CD4-positive, alpha-beta T cell (primary cell): ENCODE data around the gene E2F6. TPM values are rescaled to one million over a fixed set of nuclear protein-coding genes. Genes with fewer than 3 reads are reported as not detected.

ENCODE experiments used
- ATAC-seq: fragments of 200-7000 bp; cut with Tn5 transposase; one replicate; pipeline ENCODE4 v1.10.0; 2022; ENCODE audit warnings: mild to moderate bottlenecking; ENCODE audit not compliant: poor library complexity
- CTCF ChIA-PET: fragments of 350-600 bp; sonication (Branson Sonifier 250); formaldehyde crosslinking; loops from one replicate; lab custom pipeline; 2021; ENCODE audit warnings: antibody characterized with exemption, inconsistent platforms; lab: Charles Lee
- POLR2A ChIA-PET: fragments of 350-600 bp; sonication (Branson Sonifier 250); formaldehyde crosslinking; loops from one replicate; lab custom pipeline; 2021; ENCODE audit warnings: antibody characterized with exemption, inconsistent platforms; lab: Charles Lee
- DNase-seq, 14 experiments: peaks; one replicate each; pipeline ENCODE4 v3.0.0-alpha.2; 2013 to 2020; ENCODE audit warnings: mixed read lengths in 2 of 14
- H3K27ac ChIP-seq, 2 donors: one replicate each; pipeline versions ENCODE4 v1.5.1 to v1.7.0; 2013; ENCODE audit warnings: low read length in 2 of 2, low read depth in 1 of 2, mild to moderate bottlenecking in 1 of 2
- H3K27me3 ChIP-seq, 2 experiments: 1 replicate in 1 of 2; 2 replicates in 1 of 2; pipeline versions ENCODE4 v1.6.1 to v1.7.0; 2013; ENCODE audit warnings: low read length in 2 of 2, control low read depth in 1 of 2, mild to moderate bottlenecking in 1 of 2, moderate library complexity in 1 of 2; ENCODE audit not compliant: insufficient read depth in 2 of 2, control insufficient read depth in 1 of 2
- H3K36me3 ChIP-seq: one replicate; pipeline ENCODE4 v1.6.1; 2013; ENCODE audit warnings: low read length, control low read depth; ENCODE audit not compliant: insufficient read depth
- H3K4me1 ChIP-seq: one replicate; pipeline ENCODE4 v1.6.1; 2013; ENCODE audit warnings: low read length, control low read depth; ENCODE audit not compliant: insufficient read depth
- H3K4me3 ChIP-seq: one replicate; pipeline ENCODE4 v1.5.1; 2013; ENCODE audit warnings: mild to moderate bottlenecking, low read length, moderate library complexity
- H3K9me3 ChIP-seq, 2 experiments: 1 replicate in 1 of 2; 2 replicates in 1 of 2; pipeline versions ENCODE4 v1.6.1 to v1.7.0; 2013; ENCODE audit warnings: low read length in 2 of 2, mild to moderate bottlenecking in 2 of 2, control low read depth in 1 of 2, moderate library complexity in 1 of 2; ENCODE audit not compliant: control insufficient read depth in 1 of 2, insufficient read depth in 1 of 2
- H3K27ac Mint-ChIP-seq: one replicate; pipeline ENCODE4 v1.8.0; 2020; ENCODE audit warnings: mixed read lengths
- H3K27me3 Mint-ChIP-seq: one replicate; pipeline ENCODE4 v1.8.0; 2021; ENCODE audit warnings: mixed read lengths
- H3K36me3 Mint-ChIP-seq: one replicate; pipeline ENCODE4 v1.8.0; 2021; ENCODE audit warnings: low read depth, mixed read lengths
- H3K4me1 Mint-ChIP-seq: one replicate; pipeline ENCODE4 v1.8.0; 2021; ENCODE audit warnings: low read depth, mixed read lengths
- H3K4me3 Mint-ChIP-seq: one replicate; pipeline ENCODE4 v1.8.0; 2020; ENCODE audit warnings: mild to moderate bottlenecking, mixed read lengths
- H3K9me3 Mint-ChIP-seq: one replicate; pipeline ENCODE4 v1.8.0; 2020; ENCODE audit warnings: mixed read lengths
- intact Hi-C, 2 experiments: fragments of 100-400 bp; cut with DNase I in 1 of 2; cut with micrococcal nuclease in 1 of 2; formaldehyde crosslinking; loops; one replicate each; pipeline versions ENCODE4 v1.15.1 to v1.9.0; 2023 to 2025; cut with DNase I, micrococcal nuclease
- total RNA-seq, 174 experiments: library from RNA in 2 of 174; stranded (reverse) in 2 of 174; gene quantifications; one replicate each; pipeline ENCODE4 v1.2.3 and lab custom pipeline; 2021 to 2026
- TF ChIP-seq, protein P1 (sequence below): fragments of 200-600 bp; IDR thresholded peaks from one replicate; pipeline ENCODE4 v1.8.0; 2022; ENCODE audit warnings: antibody characterized with exemption, mild to moderate bottlenecking

The E2F6 gene
- total RNA-seq, 2 experiments from 2014 or later: 3.5 to 4.2 TPM

DNA sequence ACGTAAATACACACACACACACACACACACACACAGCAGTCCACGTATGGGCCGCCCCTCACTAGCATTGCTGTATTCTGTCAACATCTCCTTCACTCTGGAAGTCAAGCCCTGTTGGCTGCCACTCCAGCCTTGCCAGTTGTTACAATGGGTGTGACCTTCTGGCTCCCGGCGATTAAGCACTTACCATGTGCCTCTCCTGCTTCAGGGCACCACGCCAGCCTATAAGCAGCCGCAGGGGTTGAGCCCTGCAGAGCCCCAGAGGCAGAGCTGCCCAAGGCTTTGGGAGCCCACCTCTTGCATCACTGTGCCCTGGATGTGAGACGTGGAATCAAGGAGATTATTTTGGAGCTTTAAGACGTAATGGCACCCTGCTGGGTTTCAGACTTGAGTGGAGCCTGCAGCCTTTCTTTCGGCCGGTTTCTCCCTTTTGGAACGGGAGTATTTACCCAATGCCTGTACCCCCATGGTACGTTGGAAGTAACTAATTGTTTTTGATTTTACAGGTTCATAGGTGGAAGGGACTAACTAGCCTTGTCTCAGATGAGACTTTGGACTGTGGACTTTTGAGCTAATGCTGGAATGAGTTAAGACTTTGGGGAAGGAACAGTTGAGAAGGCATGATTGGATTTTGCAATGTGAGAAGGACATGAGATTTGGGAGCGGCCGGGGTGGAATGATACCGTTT, 67.1 kb downstream of the E2F6 start:
- Mint-ChIP-seq H3K27me3 (peaks cover 5% of the 10 kb centered on the region), H3K4me3 (no peak overlapping the region), H3K9me3 (no peaks in the 10 kb centered on the region), H3K27ac (no peak overlapping the region), H3K36me3 (no peaks in the 10 kb centered on the region), H3K4me1 (no peaks in the 10 kb centered on the region)
- POLR2A ChIA-PET: interaction anchor here (1.1 kb wide), 1 partner anchor 13 kb away, joined by 4 read pairs; no protein-coding TSS in a partner anchor
- Histone ChIP-seq H3K27me3 (peaks cover 0 to under 1% of the 10 kb centered on the region in 2 experiments), H3K27ac (no peak overlapping the region), H3K9me3 (no peaks in the 10 kb centered on the region), H3K4me1 (no peaks in the 10 kb centered on the region), H3K36me3 (no peaks in the 10 kb centered on the region), H3K4me3 (no peak overlapping the region)
- CTCF ChIA-PET: no interaction called here
- intact Hi-C loops: no loop called here
- ATAC-seq: no peak
- DNase-seq: no peak
- TF ChIP-seq, protein P1, sequence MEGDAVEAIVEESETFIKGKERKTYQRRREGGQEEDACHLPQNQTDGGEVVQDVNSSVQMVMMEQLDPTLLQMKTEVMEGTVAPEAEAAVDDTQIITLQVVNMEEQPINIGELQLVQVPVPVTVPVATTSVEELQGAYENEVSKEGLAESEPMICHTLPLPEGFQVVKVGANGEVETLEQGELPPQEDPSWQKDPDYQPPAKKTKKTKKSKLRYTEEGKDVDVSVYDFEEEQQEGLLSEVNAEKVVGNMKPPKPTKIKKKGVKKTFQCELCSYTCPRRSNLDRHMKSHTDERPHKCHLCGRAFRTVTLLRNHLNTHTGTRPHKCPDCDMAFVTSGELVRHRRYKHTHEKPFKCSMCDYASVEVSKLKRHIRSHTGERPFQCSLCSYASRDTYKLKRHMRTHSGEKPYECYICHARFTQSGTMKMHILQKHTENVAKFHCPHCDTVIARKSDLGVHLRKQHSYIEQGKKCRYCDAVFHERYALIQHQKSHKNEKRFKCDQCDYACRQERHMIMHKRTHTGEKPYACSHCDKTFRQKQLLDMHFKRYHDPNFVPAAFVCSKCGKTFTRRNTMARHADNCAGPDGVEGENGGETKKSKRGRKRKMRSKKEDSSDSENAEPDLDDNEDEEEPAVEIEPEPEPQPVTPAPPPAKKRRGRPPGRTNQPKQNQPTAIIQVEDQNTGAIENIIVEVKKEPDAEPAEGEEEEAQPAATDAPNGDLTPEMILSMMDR: no peak

DNA sequence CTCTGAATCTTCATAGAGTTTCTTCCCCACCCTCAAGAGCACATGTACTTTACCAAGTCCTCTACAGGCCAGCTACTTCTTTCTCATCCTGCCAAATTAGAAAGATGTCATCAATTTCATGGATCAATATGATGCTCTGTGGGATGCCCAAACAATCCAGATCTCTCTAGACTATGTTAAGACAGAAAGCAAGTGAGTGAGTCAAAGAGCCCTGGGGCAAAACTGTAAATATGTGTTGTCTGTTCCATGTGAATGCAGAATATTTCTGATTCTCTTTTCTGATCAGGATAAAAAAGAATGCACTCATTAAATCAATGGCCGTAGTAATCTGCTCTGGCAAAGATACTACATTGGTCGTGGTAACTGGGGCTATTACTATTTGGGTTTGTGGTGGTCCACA, 68.4 kb downstream of the E2F6 start:
- ChIA-PET CTCF (no interaction called here), POLR2A (interaction anchor here (1.1 kb wide), 1 partner anchor 14 kb away, joined by 4 read pairs; no protein-coding TSS in a partner anchor)
- TF ChIP-seq, protein P1: no peak
- Mint-ChIP-seq H3K4me1 (no peaks in the 10 kb centered on the region), H3K27me3 (peaks cover 5% of the 10 kb centered on the region), H3K4me3 (no peak overlapping the region), H3K9me3 (no peaks in the 10 kb centered on the region), H3K36me3 (no peaks in the 10 kb centered on the region), H3K27ac (no peak overlapping the region)
- Histone ChIP-seq H3K4me3 (no peak overlapping the region), H3K4me1 (no peaks in the 10 kb centered on the region), H3K9me3 (no peaks in the 10 kb centered on the region), H3K27me3 (no peaks in the 10 kb centered on the region), H3K36me3 (no peaks in the 10 kb centered on the region), H3K27ac (no peak overlapping the region)
- intact Hi-C loops: no loop called here
- ATAC-seq (no peak), DNase-seq (no peak)

GRCh38 chr2:11396467-11397445, 69.2 kb downstream of the E2F6 start:
- intact Hi-C loops: no loop called here
- TF ChIP-seq, protein P1: no peak
- Mint-ChIP-seq H3K27ac (no peak overlapping the region), H3K36me3 (no peaks in the 10 kb centered on the region), H3K4me1 (no peaks in the 10 kb centered on the region), H3K4me3 (no peak overlapping the region), H3K9me3 (no peaks in the 10 kb centered on the region), H3K27me3 (peaks cover 5% of the 10 kb centered on the region)
- H3K27ac ChIP-seq: no peak overlapping the region
- no peaks in the 10 kb centered on the region for H3K36me3 ChIP-seq
- ChIA-PET POLR2A (no interaction called here), CTCF (no interaction called here)
- ATAC-seq: no peak
- DNase-seq: no peak
- no peaks in the 10 kb centered on the region for H3K9me3 ChIP-seq
- H3K4me3 ChIP-seq: no peak overlapping the region
- H3K27me3 ChIP-seq: no peaks in the 10 kb centered on the region
- H3K4me1 ChIP-seq: no peaks in the 10 kb centered on the region
